GM23248 (cell line): Measurements from ENCODE around the gene CRYBB2. TPM values are rescaled to one million over a fixed set of nuclear protein-coding genes. Genes with fewer than 3 reads are reported as not detected.

Experiments used
- DNase-seq: peaks from one replicate; pipeline ENCODE4 v3.0.0-alpha.2; 2015
- H2AFZ ChIP-seq: fragments of 200-600 bp; sonication (generic); 2 replicates; pipeline ENCODE4 v1.6.1; 2016; ENCODE audit warnings: antibody characterized with exemption
- H3F3A ChIP-seq: fragments of 200-600 bp; sonication (generic); 2 replicates; pipeline ENCODE4 v1.6.1; 2016; ENCODE audit warnings: mild to moderate bottlenecking, antibody characterized with exemption, mixed run types; ENCODE audit not compliant: insufficient read depth
- H3K27ac ChIP-seq: fragments of 200-600 bp; sonication (generic); 2 replicates; pipeline ENCODE4 v1.5.1; 2016; ENCODE audit warnings: mild to moderate bottlenecking
- H3K27me3 ChIP-seq: fragments of 200-600 bp; sonication (generic); replicated peaks from 2 replicates; pipeline ENCODE4 v1.6.1; 2016; ENCODE audit warnings: mild to moderate bottlenecking; ENCODE audit not compliant: insufficient read depth
- H3K36me3 ChIP-seq: fragments of 200-600 bp; sonication (generic); 2 replicates; pipeline ENCODE4 v1.6.1; 2016; ENCODE audit warnings: low read depth, mild to moderate bottlenecking
- H3K4me1 ChIP-seq: fragments of 200-600 bp; sonication (generic); 2 replicates; pipeline ENCODE4 v1.6.1; 2016; ENCODE audit warnings: mild to moderate bottlenecking; ENCODE audit not compliant: insufficient read depth
- H3K4me2 ChIP-seq: fragments of 200-600 bp; sonication (generic); one replicate; pipeline ENCODE4 v1.6.1; 2016; ENCODE audit warnings: mild to moderate bottlenecking; ENCODE audit not compliant: unreplicated experiment
- H3K4me3 ChIP-seq: fragments of 200-600 bp; sonication (generic); 2 replicates; pipeline ENCODE4 v1.5.1; 2016; ENCODE audit warnings: mild to moderate bottlenecking
- H3K79me2 ChIP-seq: fragments of 200-600 bp; sonication (generic); 2 replicates; pipeline ENCODE4 v1.6.1; 2016; ENCODE audit warnings: mild to moderate bottlenecking; ENCODE audit not compliant: insufficient read depth
- H3K9ac ChIP-seq: fragments of 200-600 bp; sonication (generic); 2 replicates; pipeline ENCODE4 v1.6.1; 2016; ENCODE audit warnings: mild to moderate bottlenecking
- H3K9me2 ChIP-seq: fragments of 200-600 bp; sonication (generic); 2 replicates; pipeline ENCODE4 v1.6.1; 2016; ENCODE audit warnings: mixed run types, mild to moderate bottlenecking, moderate library complexity; ENCODE audit not compliant: insufficient read depth
- H3K9me3 ChIP-seq: fragments of 200-600 bp; sonication (generic); one replicate; pipeline ENCODE4 v1.6.1; 2017; ENCODE audit warnings: low read depth
- H4K20me1 ChIP-seq: fragments of 200-600 bp; sonication (generic); 2 replicates; pipeline ENCODE4 v1.6.0; 2016; ENCODE audit not compliant: insufficient read depth
- EZH2 ChIP-seq: fragments of 200-600 bp; sonication (generic); IDR thresholded peaks from 2 replicates; pipeline ENCODE4 v1.6.1; 2018; ENCODE audit warnings: antibody characterized with exemption, mild to moderate bottlenecking; ENCODE audit not compliant: insufficient read depth, poor library complexity, severe bottlenecking
- EZH2phosphoT487 ChIP-seq: fragments of 200-600 bp; sonication (generic); IDR thresholded peaks from 2 replicates; pipeline ENCODE4 v1.6.1; 2018; ENCODE audit warnings: antibody characterized with exemption, moderate library complexity, mild to moderate bottlenecking, low read depth; ENCODE audit not compliant: insufficient read depth
- WGBS, 2 experiments: methylation state at CpG; one replicate each; pipeline ENCODE4 v1.1.6; 2015 to 2017; ENCODE audit warnings: low lambda C conversion rate in 2 of 2, low coverage in 1 of 2; ENCODE audit errors: missing lambda C conversion rate in 2 of 2; 5-methylcytosine and 5-hydroxymethylcytosine counted together
- in situ Hi-C: fragments of 300-500 bp; cut with MboI; formaldehyde crosslinking; loops from 2 replicates; pipeline ENCODE4 v1.15.0; 2020
- polyA plus RNA-seq: library from polyadenylated mRNA; unstranded; fragments of >200 nt; fragmentation: Nextera tagmentation; extraction: Ambion mirVana; gene quantifications from 2 replicates; pipeline ENCODE4 v1.2.1, GENCODE V29; 2016
- total RNA-seq: library from RNA; depleted of rRNA; stranded (reverse); fragments of >200 nt; shearing (Covaris generic); gene quantifications from 2 replicates; pipeline ENCODE4 v1.2.3, GENCODE V29; 2014; rRNA removed

CRYBB2 gene
- total RNA-seq (not detected in 2 replicates), polyA plus RNA-seq (not detected in 2 replicates)

GRCh38 chr22:25219211-25219689, at the start of gene CRYBB2:
Gene CRYBB2 (plus strand): TSS chr22:25219639. CDS start chr22:25221430, 1,791 bp downstream.
- Histone ChIP-seq H3K79me2 (no peaks in the 10 kb centered on the region), H3K9ac (no peak within 1 kb of the TSS), H3K9me2 (no peaks in the 10 kb centered on the region), H3F3A (no peaks in the 10 kb centered on the region), H3K4me2 (no peak within 1 kb of the TSS), H3K27me3 (no peaks in the 10 kb centered on the region), H3K4me1 (no peaks in the 10 kb centered on the region), H4K20me1 (no peaks in the 10 kb centered on the region), H3K27ac (no peak within 1 kb of the TSS), H3K4me3 (no peak within 1 kb of the TSS), H2AFZ (no peak within 1 kb of the TSS), H3K36me3 (no peaks in the 10 kb centered on the region), H3K9me3 (no peaks in the 10 kb centered on the region)
- TF ChIP-seq EZH2phosphoT487 (no peak), EZH2 (no peak)
- 70 to 73% methylated on average over 19 of the region's 19 CpGs for WGBS, 2 experiments
- in situ Hi-C loops: loop anchor here (25.0 kb wide), 1 partner anchor 1118 kb away; no protein-coding TSS in a partner anchor
- DNase-seq: no peak

GRCh38 chr22:25170426-25170980, 48.9 kb upstream of the CRYBB2 start:
- Histone ChIP-seq H3K4me1 (no peaks in the 10 kb centered on the region), H3K4me3 (no peak overlapping the region), H3K4me2 (no peak overlapping the region), H2AFZ (no peak overlapping the region), H3K27ac (no peak overlapping the region), H3F3A (no peaks in the 10 kb centered on the region), H3K9me2 (no peaks in the 10 kb centered on the region), H3K9ac (no peak overlapping the region), H4K20me1 (no peaks in the 10 kb centered on the region), H3K27me3 (no peaks in the 10 kb centered on the region), H3K9me3 (no peaks in the 10 kb centered on the region), H3K79me2 (no peaks in the 10 kb centered on the region), H3K36me3 (no peaks in the 10 kb centered on the region)
- TF ChIP-seq EZH2 (no peak), EZH2phosphoT487 (no peak)
- in situ Hi-C loops: no loop called here
- DNase-seq: no peak
- 62 to 67% methylated on average over 16 of the region's 16 CpGs for WGBS, 2 experiments

GRCh38 chr22:25172153-25172552, 47.3 kb upstream of the CRYBB2 start:
- H3K9me3 ChIP-seq: no peaks in the 10 kb centered on the region
- no peak overlapping the region for H2AFZ ChIP-seq
- H3K27me3 ChIP-seq: no peaks in the 10 kb centered on the region
- no peaks in the 10 kb centered on the region for H3K79me2 ChIP-seq
- H3K4me2 ChIP-seq: no peak overlapping the region
- no peaks in the 10 kb centered on the region for H3K36me3 ChIP-seq
- 30 to 32% methylated on average over 5 of the region's 5 CpGs for WGBS, 2 experiments
- no peaks in the 10 kb centered on the region for H3K4me1 ChIP-seq
- H3K27ac ChIP-seq: no peak overlapping the region
- in situ Hi-C loops: no loop called here
- no peaks in the 10 kb centered on the region for H3F3A ChIP-seq
- no peaks in the 10 kb centered on the region for H4K20me1 ChIP-seq
- TF ChIP-seq EZH2: no peak
- H3K9ac ChIP-seq: no peak overlapping the region
- no peaks in the 10 kb centered on the region for H3K9me2 ChIP-seq
- H3K4me3 ChIP-seq: no peak overlapping the region
- DNase-seq: no peak

GRCh38 chr22:25174156-25174887, 45.1 kb upstream of the CRYBB2 start:
- no peak overlapping the region for H3K4me3 ChIP-seq
- H3K27ac ChIP-seq: no peak overlapping the region
- H3K36me3 ChIP-seq: no peaks in the 10 kb centered on the region
- H3K79me2 ChIP-seq: no peaks in the 10 kb centered on the region
- no peak overlapping the region for H2AFZ ChIP-seq
- no peak overlapping the region for H3K9ac ChIP-seq
- TF ChIP-seq EZH2 (no peak), EZH2phosphoT487 (no peak)
- no peaks in the 10 kb centered on the region for H3F3A ChIP-seq
- no peaks in the 10 kb centered on the region for H3K9me2 ChIP-seq
- no peak for DNase-seq
- in situ Hi-C loops: no loop called here
- no peaks in the 10 kb centered on the region for H3K4me1 ChIP-seq
- 57 to 61% methylated on average over 13 of the region's 13 CpGs for WGBS, 2 experiments
- H3K27me3 ChIP-seq: no peaks in the 10 kb centered on the region
- H3K9me3 ChIP-seq: no peaks in the 10 kb centered on the region
- H3K4me2 ChIP-seq: no peak overlapping the region
- H4K20me1 ChIP-seq: no peaks in the 10 kb centered on the region
